K562 (cell line): ENCODE results near the gene GRIN2A. TPM values are rescaled to one million over a fixed set of nuclear protein-coding genes. Genes with fewer than 3 reads are reported as not detected.
A peak's percentile ranks its signal among the peaks of the same experiment; 100 is the strongest.

ENCODE experiments used
- ATF7 ChIP-seq: fragments of 450-650 bp; IDR thresholded peaks from 2 replicates; pipeline ENCODE4 v1.7.1; 2014; ENCODE audit warnings: mild to moderate bottlenecking, moderate library complexity
- BCL6 ChIP-seq: fragments of 250-450 bp; sonication (Bioruptor Pico); IDR thresholded peaks from 2 replicates; pipeline ENCODE4 v1.4.0; 2020
- BRD4 ChIP-seq: fragments of 200-600 bp; sonication (generic); IDR thresholded peaks from 2 replicates; pipeline ENCODE4 v1.6.1; 2017; ENCODE audit warnings: inconsistent platforms
- CBX5 ChIP-seq: IDR thresholded peaks from 2 replicates; pipeline ENCODE4 v1.6.1; 2014; ENCODE audit warnings: low read depth, borderline replicate concordance
- CTCFL ChIP-seq: IDR thresholded peaks from 2 replicates; pipeline ENCODE4 v1.6.1; 2011; ENCODE audit warnings: borderline replicate concordance, low read depth, mild to moderate bottlenecking, moderate library complexity, low read length; ENCODE audit not compliant: insufficient read depth, poor library complexity, severe bottlenecking
- EGR1 ChIP-seq: fragments of 450-650 bp; conservative IDR thresholded peaks from 2 replicates; pipeline ENCODE4 v1.6.1; 2017; ENCODE audit warnings: mild to moderate bottlenecking
- EP300 ChIP-seq: IDR thresholded peaks from 2 replicates; pipeline ENCODE4 v1.6.1; 2012; ENCODE audit warnings: low read length, improper control_type of control experiment
- ESRRA ChIP-seq: fragments of 450-650 bp; IDR thresholded peaks from 2 replicates; pipeline ENCODE4 v1.6.1; 2014; ENCODE audit warnings: low read depth, mild to moderate bottlenecking, moderate library complexity, borderline replicate concordance
- NCOR1 ChIP-seq: fragments of 450-650 bp; IDR thresholded peaks from 2 replicates; pipeline ENCODE4 v1.6.1; 2016; ENCODE audit warnings: mild to moderate bottlenecking, moderate library complexity
- NFIC ChIP-seq: fragments of 450-650 bp; IDR thresholded peaks from 2 replicates; pipeline ENCODE4 v1.6.1; 2017; ENCODE audit warnings: mild to moderate bottlenecking, inconsistent platforms
- NKRF ChIP-seq: fragments of 450-650 bp; IDR thresholded peaks from 2 replicates; pipeline ENCODE4 v1.6.1; 2016; ENCODE audit warnings: borderline replicate concordance
- NR4A1 ChIP-seq, 2 experiments: fragments of 250-450 bp in 1 of 2; fragments of 450-650 bp in 1 of 2; sonication (Bioruptor Pico) in 1 of 2; IDR thresholded peaks; 2 replicates each; pipeline versions ENCODE4 v1.4.0 to v1.6.1; 2016 to 2020; ENCODE audit warnings: mild to moderate bottlenecking in 2 of 2, missing compliant biosample characterization in 1 of 2, missing genetic modification characterization in 1 of 2, moderate library complexity in 1 of 2
- POLR2G ChIP-seq: fragments of 200-400 bp; formaldehyde crosslinking; IDR thresholded peaks from 2 replicates; pipeline ENCODE4 v1.6.1; 2017; ENCODE audit warnings: low read depth, mild to moderate bottlenecking, antibody characterized with exemption, low read length, moderate library complexity
- SAP30 ChIP-seq: fragments of 200-600 bp; sonication (generic); IDR thresholded peaks from 2 replicates; pipeline ENCODE4 v1.6.1; 2012; ENCODE audit warnings: borderline replicate concordance, low read depth, mild to moderate bottlenecking, moderate library complexity, low read length, control low read depth, inconsistent platforms; ENCODE audit not compliant: insufficient read depth, poor library complexity, severe bottlenecking
- ZNF583 ChIP-seq: fragments of 250-450 bp; sonication (Bioruptor Pico); IDR thresholded peaks from 2 replicates; pipeline ENCODE4 v1.4.0; 2020
- ZNF780A ChIP-seq: fragments of 250-450 bp; sonication (Bioruptor Pico); IDR thresholded peaks from 2 replicates; pipeline ENCODE4 v1.5.0; 2021; ENCODE audit warnings: mild to moderate bottlenecking
- ZZZ3 ChIP-seq: fragments of 450-650 bp; IDR thresholded peaks from 2 replicates; pipeline ENCODE4 v1.6.1; 2016; ENCODE audit warnings: antibody characterized with exemption, mild to moderate bottlenecking, moderate library complexity
- polyA plus RNA-seq, 8 experiments: library from polyadenylated mRNA; depleted of rRNA in 4 of 8; stranded (reverse) in 5 of 8; unstranded in 3 of 8; fragments of >200 nt; fragmentation: Nextera tagmentation in 2 of 8; fragmentation: Illumina TruSeq in 1 of 8; extraction: Ambion mirVana in 2 of 8; extraction: Trizol in 1 of 8; gene quantifications; 2 replicates each; pipeline versions ENCODE4 v1.2.1 to v1.2.3, GENCODE V29; 2011 to 2014; ENCODE audit warnings: inconsistent platforms in 1 of 8, missing spikeins in 1 of 8
- total RNA-seq, 7 experiments: library from RNA; depleted of rRNA in 6 of 7; stranded (reverse); fragments of >200 nt in 6 of 7; fragmentation: Illumina TruSeq in 2 of 7; extraction: Trizol in 2 of 7; gene quantifications; 2 replicates each; pipeline versions ENCODE4 v1.2.1 to v1.2.3, GENCODE V29; 2011 to 2021; ENCODE audit warnings: low replicate concordance in 1 of 7

The GRIN2A gene
- total and polyA plus RNA-seq, 9 of the 15 experiments (the other 6 are each of a cell fraction or from before 2014, with no cell fraction given) = not detected

GRCh38 chr16:10180771-10181163 is 1.5 kb downstream of the GRIN2A start (continued):
- TF ChIP-seq NKRF (no peak), EP300 (no peak), SAP30 (no peak), EGR1 (peak; percentile 71), ZNF583 (no peak), POLR2G (no peak), NR4A1 (CRISPR knock-in tag; IDR thresholded peaks at IDR 0.05) (no peak), NR4A1 (tag; IDR thresholded peaks at IDR 0.05) (no peak), ZNF780A (CRISPR knock-in tag) (no peak), NFIC (no peak), BRD4 (no peak), ZZZ3 (no peak), CBX5 (no peak), CTCFL (peak; percentile 72), ESRRA (no peak), NCOR1 (no peak), ATF7 (no peak), BCL6 (CRISPR knock-in tag) (no peak)
